ENCODE measurements around the gene NPM3.

The NPM3 gene

GRCh38 chr10:101782811-101783735, at the start of gene NPM3:
TSS of gene NPM3 (minus strand) at chr10:101783446. CDS start at chr10:101783390, 56 bp downstream.
- peak; percentile 96 for DNase-seq (ENCODE audit: low spot score)

- DNase-seq (ENCODE audit: low spot score): no peak
Observed at GRCh38 chr10:101832325-101832771, 49.1 kb upstream of the NPM3 start.

- no peak for DNase-seq (ENCODE audit: low spot score)
Observed at GRCh38 chr10:101831169-101831811, 48.0 kb upstream of the NPM3 start.

DNA sequence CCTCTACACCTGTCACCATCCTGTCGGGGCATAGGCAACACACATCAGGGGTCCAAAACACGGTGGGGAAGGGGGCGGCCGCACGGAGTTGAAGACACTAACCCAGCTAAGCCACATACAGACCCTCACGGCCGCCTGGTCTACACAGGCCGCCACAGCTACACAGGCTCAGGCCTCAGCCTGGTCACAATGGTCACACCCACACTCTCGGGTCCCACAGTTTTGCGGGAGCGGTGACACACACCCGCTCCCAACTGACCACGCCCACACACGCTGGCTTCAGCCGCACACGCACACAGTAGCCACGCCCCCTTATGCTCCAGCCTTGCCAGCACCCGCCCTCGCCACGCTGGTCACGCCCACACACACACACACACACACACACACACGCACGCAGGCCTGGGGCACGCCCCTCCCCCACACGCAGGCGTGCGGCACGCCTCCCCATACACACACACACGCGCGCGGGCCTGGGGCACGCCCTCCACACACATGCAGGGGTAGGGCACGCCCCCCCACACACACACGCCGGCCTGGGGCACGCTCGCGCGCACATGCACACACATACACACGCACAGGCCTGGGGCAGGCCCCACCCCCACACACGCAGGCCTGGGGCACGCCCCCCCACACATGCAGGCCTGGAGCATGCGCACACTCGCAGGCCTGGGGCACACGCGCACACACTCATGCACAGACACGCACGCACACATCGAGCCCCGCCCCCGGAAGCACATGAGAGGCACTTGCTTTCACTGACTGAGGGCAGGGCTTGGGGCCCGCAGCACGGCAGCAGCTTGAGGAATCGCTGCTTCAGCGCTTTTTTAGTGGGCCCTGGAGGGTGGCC, 47.3 kb upstream of the NPM3 start:
- DNase-seq (ENCODE audit: low spot score): peak; percentile 97

- DNase-seq (ENCODE audit: low spot score): peak; percentile 41
Observed at GRCh38 chr10:101829561-101830315, 46.5 kb upstream of the NPM3 start.

- no peak for DNase-seq (ENCODE audit: low spot score)
Observed at GRCh38 chr10:101828766-101829551, 45.7 kb upstream of the NPM3 start.

DNA sequence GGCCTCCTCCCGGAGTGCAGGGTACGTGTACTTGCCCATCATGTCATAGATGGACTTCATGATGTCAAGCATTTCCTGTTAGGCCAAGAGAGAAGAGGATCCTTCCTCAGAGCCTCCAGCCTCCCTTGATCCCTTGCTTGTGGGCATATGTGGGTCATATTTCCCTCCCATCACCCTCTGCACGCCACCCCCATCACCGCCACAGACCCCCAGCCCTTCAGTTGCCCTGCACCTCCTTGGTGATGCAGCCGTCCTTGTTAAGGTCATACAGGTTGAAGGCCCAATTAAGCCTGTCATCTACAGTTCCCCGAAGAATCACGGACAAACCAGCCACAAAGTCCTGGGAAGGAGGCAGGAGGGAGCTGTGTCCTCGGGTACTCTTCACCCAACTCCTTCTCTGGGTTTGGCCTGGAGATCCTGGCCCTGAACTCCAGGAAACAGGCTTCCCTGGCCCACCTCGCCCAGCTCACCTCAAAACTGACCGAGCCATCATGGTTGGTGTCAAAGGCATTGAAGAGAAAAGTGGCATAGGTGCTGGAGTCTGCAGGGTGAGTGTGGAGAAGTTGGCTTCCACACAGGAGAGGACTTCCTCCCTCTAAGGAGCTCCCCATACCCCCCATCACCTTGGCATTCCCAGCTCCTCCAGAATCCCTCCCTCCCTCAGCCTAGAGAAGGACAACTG, 44.8 kb upstream of the NPM3 start:
- DNase-seq (ENCODE audit: low spot score): no peak

GRCh38 chr10:101826852-101827434, 43.7 kb upstream of the NPM3 start:
- peak; percentile 5 for DNase-seq (ENCODE audit: low spot score)

DNA sequence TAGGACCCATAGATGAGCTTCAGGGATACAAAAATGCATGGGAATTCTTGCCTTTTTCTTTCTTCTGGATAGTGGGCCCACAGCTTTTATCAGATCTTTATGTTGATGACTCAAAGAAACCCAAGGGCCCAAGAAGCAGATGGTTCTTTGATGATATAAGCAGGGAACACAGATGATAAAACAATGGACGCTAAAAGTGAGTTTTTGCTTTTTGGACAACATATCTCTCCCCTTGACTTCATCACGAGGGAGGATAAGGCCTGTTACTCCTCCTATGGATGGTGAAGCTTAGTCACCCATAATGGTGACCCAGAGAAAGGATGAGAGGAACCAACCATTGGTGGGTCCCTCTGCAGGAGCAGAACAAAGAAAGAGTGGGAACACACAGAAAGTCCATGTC, 41.5 kb upstream of the NPM3 start:
- DNase-seq (ENCODE audit: low spot score): no peak

DNA sequence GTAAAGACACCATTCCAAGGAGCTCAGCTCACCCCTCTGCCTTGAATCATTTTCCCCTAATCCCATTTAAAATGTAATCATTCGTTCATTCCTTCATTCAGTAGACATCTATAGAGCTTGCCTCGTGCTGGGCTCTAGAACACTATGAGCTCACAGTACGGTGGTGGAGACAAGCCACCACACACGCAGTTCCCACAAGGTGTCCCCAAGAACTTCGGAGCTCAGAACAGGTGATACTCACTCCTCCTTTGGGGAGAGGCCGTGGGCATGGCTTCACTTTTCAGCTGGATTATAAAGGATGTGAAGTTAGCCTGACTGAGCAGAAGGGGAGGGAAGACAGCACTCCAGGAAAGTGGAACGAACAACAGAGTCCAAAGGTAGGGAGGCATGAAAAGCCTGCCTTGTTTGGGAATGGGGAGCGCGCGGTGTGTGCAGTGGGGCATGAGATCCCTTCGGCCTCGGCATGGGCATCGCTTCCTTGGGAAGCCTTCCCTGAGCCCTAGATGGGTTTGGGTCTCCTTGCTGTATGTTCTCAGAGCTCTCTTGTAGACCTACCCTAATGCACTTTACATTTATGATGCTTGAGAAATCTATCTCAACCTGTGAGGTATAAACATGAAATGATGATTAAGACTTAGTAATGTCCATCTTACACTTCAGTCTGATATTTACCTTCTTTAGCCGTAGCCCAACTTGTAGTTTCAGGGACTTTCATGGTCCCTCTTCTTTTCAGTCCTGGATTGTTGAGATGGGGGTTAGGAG, 35.8 kb upstream of the NPM3 start:
- DNase-seq (ENCODE audit: low spot score): no peak

DNA sequence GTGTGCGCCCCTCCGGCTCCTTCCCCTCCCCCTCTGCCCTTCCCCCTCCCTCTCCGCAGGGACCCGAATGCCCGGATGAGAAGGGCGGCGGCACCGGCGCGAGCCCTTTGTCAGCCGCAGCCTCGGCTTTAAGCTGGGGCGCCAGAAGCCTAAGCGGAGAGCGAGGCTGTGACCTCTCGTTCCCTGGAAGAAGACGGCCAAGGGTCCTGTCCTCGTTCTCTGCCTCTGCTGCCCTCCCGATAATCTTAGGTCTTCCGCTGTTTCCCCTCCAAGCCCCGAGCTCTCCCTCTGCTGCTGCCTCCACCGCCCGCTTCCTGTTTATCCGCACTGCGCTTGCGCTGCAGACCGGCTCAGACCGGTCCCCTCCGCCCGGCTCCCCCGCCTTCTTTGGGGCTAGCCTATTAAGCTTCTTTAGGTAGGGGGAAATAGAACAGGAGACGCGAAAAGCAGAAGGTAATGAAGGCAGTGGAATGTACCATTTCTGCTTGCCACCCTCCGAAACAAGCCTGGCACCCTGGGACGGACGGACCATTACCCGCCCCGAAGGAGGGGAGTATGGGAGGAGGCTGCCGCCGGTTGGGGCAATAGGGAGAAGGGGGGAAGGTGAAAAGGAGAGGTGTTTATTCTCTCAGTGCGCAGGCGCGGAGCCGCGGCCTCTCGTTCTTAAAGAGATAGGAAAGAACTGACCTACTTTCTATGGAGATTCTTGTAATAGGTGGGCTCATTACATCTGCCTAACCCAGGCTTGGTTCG, 35.0 kb upstream of the NPM3 start, which contains the start of gene OGA:
TSS of gene OGA (minus strand) at position 326 of the 753 bp plus-strand sequence. CDS start 422 bp downstream, outside the sequence.
- DNase-seq (ENCODE audit: low spot score): peak; percentile 97

GRCh38 chr10:101817337-101818118, 34.3 kb upstream of the NPM3 start:
- DNase-seq (ENCODE audit: low spot score): peak; percentile 86

DNA sequence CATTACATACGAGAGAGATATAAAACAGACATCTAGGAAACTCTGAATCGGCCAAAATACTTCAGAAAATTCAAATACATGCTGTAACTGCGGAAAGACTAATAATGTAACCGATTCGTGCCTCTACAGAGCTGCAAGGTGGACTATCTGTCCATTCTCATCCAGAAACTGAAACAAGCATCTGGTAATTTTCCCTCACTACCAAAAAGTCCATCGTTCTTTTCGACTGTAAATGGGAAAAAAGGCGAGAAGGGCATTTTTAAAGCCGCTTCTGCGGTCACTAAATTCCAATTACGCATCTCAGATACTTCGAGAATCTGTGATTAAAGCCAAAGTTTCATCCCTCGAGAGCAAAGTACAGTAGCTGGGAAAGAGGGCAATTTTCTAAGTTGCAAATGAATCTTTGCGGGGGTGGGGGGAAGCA, 33.7 kb upstream of the NPM3 start:
- no peak for DNase-seq (ENCODE audit: low spot score)

- no peak for DNase-seq (ENCODE audit: low spot score)
Observed at GRCh38 chr10:101816376-101816775, 33.1 kb upstream of the NPM3 start.

DNA sequence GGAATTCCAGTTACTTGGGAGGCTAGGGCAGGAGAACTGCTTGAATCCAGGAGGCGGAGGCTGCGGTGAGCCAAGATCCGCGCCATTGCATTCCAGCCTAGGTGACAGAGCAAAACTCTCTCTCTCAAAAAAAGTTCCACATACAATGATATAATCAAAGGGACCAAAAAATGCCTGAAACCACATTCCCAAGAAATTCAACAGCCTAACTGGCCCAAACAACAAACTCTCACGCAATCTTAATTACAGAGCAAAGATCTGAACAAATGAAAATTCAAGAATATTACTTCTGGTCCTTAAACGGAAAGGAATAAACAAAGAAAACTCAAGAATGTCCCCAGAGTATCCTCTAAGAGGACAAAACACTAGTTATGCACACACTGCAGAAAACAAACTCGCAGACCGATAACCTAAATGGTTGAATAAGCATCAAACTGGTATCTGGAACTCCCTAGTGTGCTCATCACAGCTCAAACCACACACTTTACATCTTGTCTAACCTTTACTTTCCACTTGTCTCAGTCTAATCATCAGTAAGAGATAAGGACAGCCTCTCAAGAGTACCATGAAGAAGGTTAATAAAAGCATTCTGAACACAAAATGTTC, 31.3 kb upstream of the NPM3 start:
- no peak for DNase-seq (ENCODE audit: low spot score)

DNA sequence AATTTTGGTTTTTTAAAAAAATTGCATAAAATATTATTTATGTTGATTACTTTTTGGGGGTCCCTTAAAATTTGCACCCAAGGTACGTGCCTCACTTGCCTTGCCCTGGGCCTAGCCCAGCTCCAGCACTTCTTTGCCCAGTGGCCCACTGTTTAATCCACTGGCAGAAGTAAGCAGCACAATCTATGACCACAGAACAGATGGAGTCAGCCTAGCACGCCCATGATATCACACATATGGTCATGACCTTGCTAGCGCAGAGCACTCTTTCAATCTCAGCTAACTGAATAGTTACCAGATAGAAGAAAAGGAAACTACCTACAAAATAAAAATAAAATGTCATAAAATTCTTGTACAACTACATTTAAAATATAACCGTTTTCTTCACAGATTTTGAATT, 29.4 kb upstream of the NPM3 start:
- DNase-seq (ENCODE audit: low spot score): no peak

- no peak for DNase-seq (ENCODE audit: low spot score)
Observed at GRCh38 chr10:101807158-101807557, 23.9 kb upstream of the NPM3 start.
